Activated T-helper 9 cell treated with anti-CD3 and anti-CD28 coated beads, Interleukin-2, amount 50 U/mL, for 16 hours (primary cell): ENCODE results near the gene GPR146.
A peak's percentile ranks its signal among the peaks of the same experiment; 100 is the strongest.

Experiments
- DNase-seq: peaks from one replicate; pipeline ENCODE4 v3.0.0-alpha.2; 2020; ENCODE audit warnings: low read depth

GPR146 gene

DNA sequence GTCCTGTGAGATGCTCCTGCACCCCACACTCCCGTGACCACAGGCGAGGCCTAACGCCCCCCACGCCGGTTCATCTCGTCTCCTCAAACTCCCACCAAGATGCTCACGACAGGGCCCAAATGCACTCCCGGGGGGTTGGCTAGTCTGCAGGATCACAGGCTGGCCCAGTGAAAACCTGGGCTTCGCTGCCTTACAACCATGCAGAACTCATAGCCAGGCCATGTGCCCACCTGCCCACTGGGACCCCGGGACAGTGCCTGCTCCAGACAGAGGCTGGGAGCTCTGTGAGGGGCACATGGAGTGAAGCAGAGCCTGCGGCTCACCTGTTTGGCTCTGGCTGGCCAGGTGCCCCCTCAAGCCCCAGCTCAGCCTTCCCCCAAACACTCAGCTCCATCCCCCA is 34.2 kb downstream of the GPR146 start:
- no peak for DNase-seq

DNA sequence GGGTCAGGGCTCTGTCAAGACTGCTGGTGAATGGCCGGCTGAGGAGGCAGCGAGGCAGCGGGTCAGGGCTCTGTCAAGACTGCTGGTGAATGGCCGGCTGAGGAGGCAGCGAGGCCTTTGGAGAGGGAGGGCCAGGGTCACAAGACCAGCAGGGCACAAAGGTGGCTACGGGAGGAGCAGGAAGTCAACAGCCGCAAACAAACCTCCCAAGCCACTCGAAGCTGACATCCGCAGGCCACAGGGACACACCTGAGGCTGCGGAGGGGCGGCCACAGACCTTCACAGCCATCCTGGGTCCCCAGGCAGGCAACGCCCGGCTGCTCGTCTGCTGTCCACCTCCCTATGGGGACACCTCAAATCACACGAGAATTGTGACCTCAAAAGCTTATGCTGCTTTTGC is 34.6 kb downstream of the GPR146 start:
- DNase-seq = no peak

DNA sequence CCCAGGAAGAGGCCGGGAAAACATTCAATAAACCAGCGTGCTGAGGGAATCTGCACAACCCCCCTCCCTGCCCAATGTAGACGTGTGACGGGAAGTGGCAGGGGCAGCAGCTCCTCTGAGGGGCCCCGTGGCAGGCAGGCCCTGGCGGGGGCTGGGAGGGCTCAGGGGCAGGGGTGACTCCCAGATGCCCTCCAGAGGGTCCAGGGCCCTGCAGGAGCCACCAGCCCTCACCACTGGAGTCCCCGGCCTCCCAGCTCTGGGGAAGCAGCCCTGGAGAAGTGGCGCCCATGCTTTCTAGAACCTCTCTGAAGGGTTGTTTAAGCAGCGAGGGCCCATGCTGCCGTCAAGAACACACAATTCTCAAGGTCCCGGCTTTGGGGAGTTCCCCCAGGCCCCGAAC is 35.2 kb downstream of the GPR146 start:
- no peak for DNase-seq

DNA sequence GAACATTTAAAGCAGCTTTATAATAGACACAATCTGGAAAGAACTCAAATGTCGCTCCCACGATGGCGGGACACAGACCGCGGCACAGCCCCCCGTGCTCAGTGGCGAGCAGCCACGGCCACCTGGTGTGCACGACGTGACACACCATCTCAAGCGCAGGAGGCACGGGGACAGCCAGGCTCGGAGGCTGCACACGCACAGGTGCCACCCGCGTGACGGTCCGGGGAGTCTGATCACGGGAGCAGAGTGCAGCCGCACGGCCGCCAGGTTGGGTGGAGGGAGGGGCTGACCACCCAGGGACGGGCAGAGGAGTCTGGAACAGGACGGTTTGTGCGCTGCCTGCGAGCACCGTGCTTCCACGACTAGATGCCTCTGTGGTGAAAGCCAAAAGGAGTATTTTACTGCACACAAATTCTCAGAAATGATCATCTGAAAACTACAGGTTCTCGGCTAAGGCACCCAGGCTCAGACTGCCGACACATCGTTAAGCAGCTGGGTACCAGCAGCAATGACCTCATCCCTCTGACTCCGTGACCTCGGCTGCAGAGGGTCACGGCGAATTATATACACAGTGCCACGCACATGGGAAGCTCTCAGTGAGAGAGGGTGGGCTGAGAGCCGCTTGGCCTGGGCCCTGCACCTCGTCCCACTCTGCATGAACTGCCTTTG is 36.0 kb downstream of the GPR146 start:
- DNase-seq = no peak

DNA sequence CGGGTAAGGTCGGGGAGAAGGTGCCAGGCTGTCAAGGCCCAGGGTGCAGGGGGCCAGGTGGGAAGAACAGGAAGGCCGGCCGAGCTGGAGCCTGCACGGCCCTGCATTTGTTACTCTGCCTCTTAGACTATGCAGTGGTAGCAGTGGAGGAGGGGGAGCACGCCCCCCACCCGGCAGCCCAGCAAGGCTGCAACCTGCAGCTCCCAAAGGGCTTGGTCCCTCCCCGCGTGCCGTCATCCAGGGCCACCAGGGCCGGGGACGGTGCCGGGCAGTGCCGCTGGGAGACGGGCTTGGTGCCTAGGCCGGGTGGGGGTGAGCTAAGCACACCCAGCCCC is 36.5 kb downstream of the GPR146 start:
- DNase-seq = no peak

DNA sequence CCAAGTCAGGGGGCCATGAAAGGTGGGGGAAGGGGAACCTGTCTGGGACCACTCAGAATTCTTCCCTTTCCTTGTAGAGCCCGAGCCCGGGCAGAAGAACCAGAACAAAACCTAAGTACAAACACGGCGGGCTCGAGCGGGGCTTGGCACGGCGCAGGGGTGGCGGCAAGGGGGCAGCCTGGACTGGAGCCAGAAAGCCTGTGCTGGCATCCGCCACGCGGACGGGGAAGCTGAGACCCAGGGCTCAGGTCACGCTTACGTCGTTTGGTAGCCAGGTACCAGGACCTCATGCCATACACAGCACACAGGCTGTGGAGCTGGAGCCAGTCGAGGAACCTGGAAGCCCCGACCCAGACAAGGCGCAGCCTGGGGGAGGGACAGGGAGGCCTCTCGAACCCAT is 37.0 kb downstream of the GPR146 start:
- no peak for DNase-seq

DNA sequence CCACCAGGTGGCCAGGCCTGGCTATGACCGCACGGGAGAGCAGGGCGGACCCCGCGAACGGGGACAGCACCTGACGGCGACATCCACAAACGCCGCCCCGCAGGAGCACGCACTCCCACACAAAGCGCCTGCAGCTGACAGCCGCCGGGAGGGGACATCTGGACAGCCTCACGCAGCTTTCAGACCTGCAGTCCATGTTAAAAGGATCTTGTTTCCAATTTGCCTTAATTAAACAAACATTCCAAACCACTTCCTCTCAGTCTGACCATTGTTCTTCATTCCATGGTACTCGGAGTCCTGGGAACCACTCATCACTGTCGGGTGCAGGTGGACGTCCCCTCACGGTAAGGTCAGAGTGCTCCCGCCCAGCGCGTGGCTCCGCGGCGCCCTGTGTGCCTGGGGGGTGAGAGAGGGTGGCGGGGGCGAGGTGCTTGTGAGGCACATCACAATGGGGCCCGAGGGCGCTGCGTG is 37.6 kb downstream of the GPR146 start:
- no peak for DNase-seq

DNA sequence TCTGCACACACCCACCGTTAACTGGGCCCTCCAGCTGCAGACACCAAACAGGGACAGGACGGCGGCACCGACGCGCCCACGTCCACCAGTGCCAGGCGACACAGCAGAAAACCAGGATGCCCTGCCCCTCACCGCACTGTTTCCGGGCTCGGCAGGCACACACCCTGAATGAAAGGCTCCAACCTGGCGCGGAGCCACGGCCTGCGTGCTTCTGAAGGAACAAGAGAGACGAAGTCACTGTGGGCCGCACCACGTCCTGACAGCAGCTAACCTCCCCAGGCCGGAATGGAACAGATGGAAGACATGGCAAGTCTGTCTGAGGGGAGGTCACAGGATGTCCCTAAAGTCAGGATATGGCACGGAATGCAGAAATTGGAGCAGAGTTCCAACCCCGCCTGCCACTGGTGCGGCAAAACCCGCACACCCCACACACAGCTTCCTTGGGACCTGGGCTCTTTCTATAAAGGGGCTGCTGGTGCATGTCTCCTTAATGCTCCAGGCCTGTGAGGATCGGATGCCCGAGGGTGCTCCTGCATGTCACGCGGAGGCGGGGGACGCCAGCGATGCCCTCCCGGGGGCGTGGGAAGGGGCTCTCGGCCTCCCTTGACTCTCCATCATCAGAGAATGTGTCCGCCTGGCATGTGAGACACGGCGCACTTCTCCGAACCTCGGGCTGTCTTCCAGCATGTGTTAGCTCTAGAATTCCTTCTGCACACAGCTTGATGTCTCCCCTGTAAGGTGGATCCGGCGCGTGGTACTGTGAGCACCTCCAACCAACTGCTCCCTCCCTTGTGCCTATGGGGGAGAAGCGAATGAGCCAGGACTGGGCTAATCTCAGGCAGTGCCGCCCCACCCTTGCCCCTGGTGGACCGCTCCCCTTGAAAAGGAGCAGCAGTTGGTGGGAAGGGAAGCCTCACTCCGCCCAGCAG is 39.6 kb downstream of the GPR146 start:
- DNase-seq = no peak

DNA sequence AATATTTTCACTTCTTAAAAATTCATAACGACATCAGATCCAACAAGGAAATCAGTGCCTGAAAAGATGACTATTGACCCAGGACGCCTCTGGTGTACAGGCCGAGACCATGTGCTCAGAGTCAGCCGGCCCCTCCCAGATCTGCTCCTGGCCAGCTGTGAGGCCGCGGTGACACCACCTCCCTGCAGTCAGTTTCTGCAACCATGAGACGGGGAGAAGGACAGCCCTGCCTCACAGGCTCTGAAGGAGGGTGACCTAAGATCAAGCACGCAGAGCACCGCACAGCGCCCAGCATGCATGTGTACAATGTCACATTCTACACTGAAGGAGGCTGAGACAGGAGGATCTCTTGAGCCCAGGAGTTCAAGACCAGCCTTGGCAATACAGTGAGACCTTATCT is 40.9 kb downstream of the GPR146 start:
- no peak for DNase-seq

DNA sequence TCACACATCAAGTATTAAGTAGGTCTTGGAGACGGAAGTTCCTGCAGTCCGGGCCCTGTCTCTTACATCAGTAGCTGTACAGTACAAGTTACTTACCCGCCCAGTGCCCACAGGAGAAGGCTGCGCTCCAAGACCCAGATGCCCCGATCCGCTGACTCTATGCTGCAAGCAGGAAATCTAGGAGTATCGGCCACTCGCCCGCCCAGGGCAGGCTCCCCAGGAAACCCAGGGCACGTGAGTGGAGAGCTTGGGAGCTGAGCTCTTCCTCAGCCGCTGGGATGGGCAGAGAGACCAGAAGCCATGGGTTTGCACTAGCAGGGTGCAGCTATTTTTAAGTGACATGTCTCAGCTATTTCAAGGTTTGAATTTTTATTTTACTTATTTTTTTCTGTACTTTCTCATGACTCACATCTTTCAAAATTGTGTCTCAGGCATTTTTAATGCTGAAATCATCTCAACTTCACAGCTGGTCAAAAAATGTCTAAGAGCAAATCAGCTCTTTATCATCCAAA is 41.6 kb downstream of the GPR146 start:
- no peak for DNase-seq

DNA sequence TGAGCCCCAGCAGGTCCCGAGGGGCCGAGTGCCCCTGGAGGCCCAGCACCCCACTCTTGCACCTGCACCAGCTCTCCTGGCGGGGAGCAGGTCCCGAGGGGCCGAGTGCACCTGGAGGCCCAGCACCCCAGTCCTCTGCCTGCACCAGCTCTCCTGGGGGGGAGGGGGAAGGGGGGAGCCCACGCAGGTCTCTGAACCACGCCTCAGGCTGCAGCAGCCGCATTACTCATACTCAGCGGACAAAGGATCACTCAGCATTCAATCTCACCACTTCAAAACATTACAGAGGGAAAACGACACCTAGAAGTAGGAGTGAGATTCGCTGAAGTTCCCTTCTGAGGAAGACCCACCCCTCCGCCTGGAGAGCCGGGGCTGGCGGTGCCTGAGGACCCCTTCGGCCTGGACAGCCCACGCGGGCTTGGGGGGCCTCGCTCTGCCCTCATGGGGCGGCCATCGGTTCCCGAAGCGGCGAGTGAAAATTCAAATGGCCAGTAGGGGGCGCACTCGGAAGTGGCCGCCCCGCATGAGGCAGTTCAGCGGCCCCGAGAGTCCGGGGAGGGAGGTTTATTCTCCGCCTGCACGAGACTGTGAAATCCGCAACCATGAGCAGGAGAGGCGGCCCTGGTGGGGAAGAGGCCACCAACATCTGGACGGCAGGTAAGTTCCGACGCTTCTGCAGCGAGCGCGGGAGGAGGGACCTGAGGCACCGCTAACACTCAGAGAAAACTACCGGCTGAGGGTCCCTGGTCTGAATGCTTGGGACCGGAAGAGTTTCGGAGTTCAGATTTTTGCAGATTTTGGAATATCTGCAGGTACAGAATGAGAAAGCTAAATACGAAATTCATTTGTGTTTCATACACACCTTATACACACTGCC is 42.5 kb downstream of the GPR146 start:
- DNase-seq = peak; percentile 55

DNA sequence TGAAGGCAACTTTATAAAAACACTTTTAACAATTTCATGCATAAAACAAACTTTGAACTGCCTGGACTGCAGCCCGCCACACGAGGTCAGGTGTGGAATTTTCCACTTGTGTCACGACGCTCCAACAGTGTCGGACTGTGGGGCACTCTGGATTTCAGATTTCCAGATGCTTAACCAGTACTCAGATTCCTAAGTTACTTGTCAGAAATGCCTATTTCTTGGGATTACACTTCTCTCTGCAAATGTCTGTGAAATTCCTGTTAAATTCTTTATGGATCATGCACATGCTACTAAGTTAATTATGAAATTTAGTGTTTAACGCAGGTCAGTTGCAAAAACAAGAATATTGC is 43.1 kb downstream of the GPR146 start:
- no peak for DNase-seq

DNA sequence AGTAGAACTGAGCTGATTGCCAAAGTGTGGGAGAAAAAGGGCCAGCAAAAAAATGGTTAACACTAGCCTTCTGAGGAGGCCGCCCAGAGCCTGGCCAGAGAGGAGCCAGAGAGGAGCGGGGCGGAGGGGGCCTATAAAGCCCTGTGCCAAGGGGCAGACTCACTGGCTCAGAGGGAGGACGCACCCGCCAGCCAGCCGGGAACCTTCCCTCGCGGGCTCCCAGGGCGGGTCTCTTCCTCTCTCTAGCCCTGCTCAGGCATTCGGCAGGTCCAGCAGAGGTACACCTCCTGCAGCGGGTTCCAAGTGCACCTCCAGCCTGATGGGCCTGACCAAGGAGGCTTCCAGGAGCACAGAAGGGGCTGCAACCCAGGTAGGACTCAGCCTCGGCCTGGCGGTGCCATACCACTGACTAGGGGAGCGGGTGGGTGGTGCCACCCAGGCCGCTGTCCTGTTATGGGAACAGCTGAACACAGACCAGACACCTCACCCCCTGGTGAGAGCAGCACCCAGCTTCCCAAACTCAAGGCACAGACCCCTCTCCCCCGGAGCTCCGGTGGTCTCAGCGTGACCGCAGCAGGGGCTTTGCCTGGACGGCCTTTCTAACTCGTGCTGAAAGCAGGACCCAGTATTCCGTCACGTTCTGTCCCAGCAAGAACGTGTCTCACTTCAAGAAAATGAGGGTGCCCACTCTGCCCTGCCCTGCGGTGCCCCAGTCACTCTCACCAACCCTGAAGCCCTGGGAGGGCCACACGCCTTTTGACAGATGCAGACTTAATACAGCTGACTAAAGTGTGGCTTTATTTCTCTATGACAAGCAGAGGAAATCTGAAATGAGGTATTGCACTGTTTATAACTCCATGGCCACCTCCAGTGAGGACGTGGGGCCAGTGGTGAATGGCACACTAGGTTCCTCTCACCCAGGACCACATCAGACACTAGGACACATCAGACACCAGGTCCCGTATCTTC is 43.9 kb downstream of the GPR146 start, which contains the start of gene GPER1:
TSS of gene GPER1 (plus strand) at position 162 of the 969 bp plus-strand sequence. CDS start 3,616 bp downstream, outside the sequence.
- DNase-seq = no peak

DNA sequence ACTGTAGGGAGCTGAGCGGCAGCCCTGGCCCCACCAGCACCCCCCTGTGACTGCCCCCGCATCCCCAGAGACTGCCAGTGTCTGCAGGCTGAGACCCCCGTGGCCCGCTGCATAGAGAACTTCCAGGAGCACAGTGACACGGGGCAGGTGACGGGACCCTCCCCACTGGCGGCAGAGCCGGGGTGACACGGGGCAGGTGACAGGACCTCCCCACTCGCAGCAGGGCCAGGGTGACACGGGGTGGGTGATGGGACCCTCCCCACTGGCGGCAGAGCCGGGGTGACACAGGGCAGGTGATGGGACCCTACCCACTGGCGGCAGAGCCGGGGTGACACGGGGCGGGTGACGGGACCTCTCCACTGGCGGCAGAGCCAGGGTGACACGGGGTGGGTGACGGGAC is 45.9 kb downstream of the GPR146 start:
- no peak for DNase-seq

DNA sequence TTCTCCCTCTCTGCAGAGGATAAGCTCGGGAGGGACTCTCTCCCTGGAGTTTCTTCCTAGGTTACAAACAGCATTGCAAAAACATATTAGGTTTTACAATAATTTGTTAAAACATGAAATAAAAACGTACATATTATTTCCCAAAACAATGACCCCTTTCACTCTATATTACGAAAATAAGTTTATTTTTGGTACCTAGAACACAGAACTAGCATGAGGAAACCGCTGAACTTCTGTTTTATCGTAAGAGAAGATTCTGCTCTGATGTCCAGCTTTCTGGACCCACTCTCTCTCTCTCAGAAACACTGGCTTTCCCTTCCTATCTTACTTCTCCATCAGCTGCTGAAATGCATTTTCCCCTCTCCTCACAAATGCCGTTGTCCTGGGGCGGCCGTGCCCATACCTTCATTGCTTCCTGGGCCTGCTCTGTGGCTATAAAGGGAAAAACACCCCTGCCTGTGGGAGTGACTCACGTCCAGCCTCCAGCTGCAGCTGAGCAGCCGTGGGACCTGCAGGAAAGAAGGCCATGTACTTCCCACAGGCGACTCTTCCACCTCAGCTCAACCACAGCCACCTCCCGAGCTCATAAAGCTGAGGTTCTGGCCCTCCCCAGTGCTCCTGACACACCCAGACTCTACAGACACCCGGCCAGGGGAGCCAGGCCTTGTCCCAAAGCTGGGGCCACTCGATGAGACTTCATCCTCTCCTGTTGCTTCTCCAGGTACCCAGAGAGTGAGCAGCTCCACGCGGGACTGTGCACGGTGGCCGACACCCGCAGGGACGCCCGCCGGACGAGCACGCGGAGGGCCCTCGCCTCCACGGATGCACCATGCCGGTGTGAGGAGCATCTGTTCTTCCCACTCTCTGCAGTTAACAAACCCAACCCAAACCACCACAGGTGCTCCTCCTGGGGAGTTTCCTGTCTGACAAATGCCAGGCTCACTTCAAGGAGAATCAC is 46.6 kb downstream of the GPR146 start:
- DNase-seq = no peak

DNA sequence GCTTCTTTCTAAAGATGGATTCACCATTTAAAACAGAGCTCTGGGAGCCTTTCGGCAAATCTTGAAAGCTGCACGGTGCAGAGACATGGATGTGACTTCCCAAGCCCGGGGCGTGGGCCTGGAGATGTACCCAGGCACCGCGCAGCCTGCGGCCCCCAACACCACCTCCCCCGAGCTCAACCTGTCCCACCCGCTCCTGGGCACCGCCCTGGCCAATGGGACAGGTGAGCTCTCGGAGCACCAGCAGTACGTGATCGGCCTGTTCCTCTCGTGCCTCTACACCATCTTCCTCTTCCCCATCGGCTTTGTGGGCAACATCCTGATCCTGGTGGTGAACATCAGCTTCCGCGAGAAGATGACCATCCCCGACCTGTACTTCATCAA is 47.3 kb downstream of the GPR146 start:
- DNase-seq = no peak

DNA sequence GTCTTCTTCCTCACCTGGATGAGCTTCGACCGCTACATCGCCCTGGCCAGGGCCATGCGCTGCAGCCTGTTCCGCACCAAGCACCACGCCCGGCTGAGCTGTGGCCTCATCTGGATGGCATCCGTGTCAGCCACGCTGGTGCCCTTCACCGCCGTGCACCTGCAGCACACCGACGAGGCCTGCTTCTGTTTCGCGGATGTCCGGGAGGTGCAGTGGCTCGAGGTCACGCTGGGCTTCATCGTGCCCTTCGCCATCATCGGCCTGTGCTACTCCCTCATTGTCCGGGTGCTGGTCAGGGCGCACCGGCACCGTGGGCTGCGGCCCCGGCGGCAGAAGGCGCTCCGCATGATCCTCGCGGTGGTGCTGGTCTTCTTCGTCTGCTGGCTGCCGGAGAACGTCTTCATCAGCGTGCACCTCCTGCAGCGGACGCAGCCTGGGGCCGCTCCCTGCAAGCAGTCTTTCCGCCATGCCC is 47.9 kb downstream of the GPR146 start:
- no peak for DNase-seq

DNA sequence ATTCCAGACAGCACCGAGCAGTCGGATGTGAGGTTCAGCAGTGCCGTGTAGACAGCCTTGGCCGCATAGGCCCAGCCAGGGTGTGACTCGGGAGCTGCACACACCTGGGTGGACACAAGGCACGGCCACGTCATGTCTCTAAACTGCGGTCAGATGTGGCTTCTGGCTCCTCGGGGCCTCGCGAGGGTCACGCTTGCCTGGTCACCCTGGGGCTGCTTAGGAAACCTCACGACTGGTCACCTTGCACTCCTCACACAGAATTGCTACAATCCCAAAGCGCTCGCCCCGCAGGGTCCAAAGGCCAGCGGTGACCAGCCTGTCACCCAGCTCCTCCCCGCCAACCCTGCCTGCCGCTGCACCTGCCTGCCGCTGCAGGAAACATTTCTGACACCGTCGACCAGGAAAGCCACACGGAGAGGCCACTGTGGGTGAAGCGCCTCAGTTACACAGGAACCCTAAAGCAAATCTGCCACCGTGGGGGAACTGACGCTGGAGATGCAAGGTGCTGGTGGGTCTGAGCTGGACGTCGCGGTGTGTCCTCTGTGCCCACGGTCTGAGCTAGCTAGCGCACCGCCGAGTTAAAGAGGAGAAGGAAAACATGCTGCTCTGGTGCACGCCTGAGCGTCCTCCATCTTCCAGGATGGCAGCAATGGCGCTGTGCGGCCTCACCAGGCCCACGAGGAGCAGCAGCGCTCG is 48.6 kb downstream of the GPR146 start:
- DNase-seq = no peak

DNA sequence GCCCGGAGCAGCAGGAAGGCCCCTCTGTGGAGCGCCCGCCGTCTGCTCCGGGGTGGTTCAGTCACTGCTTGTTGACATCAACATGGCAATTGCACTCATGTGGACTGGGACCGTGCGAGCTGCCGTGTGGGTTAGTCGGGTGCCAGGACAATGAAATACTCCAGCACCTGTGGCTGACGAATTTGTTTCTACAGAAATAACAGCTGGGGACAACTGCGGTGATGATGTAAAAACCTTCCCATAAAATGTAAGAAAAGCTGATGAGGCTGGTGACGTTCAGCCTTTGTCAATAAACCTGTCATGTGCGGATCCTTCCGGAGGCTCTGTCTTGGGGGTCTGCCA is 49.1 kb downstream of the GPR146 start:
- no peak for DNase-seq
